K562 (cell line): ENCODE data around the gene MPND. TPM values are rescaled to one million over a fixed set of nuclear protein-coding genes. Genes with fewer than 3 reads are reported as not detected.

Source experiments
- DPF2 ChIP-seq: fragments of 450-650 bp; IDR thresholded peaks from 2 replicates; pipeline ENCODE4 v1.6.1; 2016
- HDAC8 ChIP-seq: fragments of 450-650 bp; IDR thresholded peaks from 2 replicates; pipeline ENCODE4 v1.6.1; 2016; ENCODE audit warnings: mild to moderate bottlenecking, missing genetic modification characterization, moderate library complexity, missing compliant biosample characterization
- NFE2L1 ChIP-seq: fragments of 450-650 bp; IDR thresholded peaks from 2 replicates; pipeline ENCODE4 v1.6.1; 2016; ENCODE audit warnings: missing genetic modification characterization, low read depth, mild to moderate bottlenecking, missing compliant biosample characterization, moderate library complexity, borderline replicate concordance
- NR4A1 ChIP-seq, 2 experiments: fragments of 250-450 bp in 1 of 2; fragments of 450-650 bp in 1 of 2; sonication (Bioruptor Pico) in 1 of 2; IDR thresholded peaks; 2 replicates each; pipeline versions ENCODE4 v1.4.0 to v1.6.1; 2016 to 2020; ENCODE audit warnings: mild to moderate bottlenecking in 2 of 2, missing compliant biosample characterization in 1 of 2, missing genetic modification characterization in 1 of 2, moderate library complexity in 1 of 2
- NRF1 ChIP-seq, 2 experiments: fragments of 450-650 bp; IDR thresholded peaks in 1 of 2; conservative IDR thresholded peaks in 1 of 2; 2 replicates each; pipeline ENCODE4 v1.6.1; 2014; ENCODE audit warnings: mild to moderate bottlenecking in 2 of 2
- POLR2AphosphoS5 ChIP-seq: IDR thresholded peaks from 2 replicates; pipeline ENCODE4 v1.6.1; 2011; ENCODE audit warnings: mild to moderate bottlenecking, low read depth, low read length, moderate library complexity; ENCODE audit not compliant: control insufficient read depth, insufficient read depth
- PRMT5 ChIP-seq: sonication (generic); formaldehyde crosslinking; IDR thresholded peaks from 2 replicates; pipeline ENCODE4 v1.5.0; 2020; ENCODE audit warnings: missing genetic modification reagents
- PTBP1 ChIP-seq: fragments of 200-400 bp; formaldehyde crosslinking; IDR thresholded peaks from 2 replicates; pipeline ENCODE4 v1.6.1; 2017; ENCODE audit warnings: low read depth, low read length
- PURB ChIP-seq: sonication (generic); formaldehyde crosslinking; IDR thresholded peaks from 2 replicates; pipeline ENCODE4 v1.9.0; 2021; ENCODE audit warnings: low read depth, mild to moderate bottlenecking, missing genetic modification reagents
- RAD51 ChIP-seq: fragments of 450-650 bp; IDR thresholded peaks from 2 replicates; pipeline ENCODE4 v1.7.1; 2016; ENCODE audit warnings: low read depth, mild to moderate bottlenecking, borderline replicate concordance
- RBM15 ChIP-seq: fragments of 200-400 bp; formaldehyde crosslinking; IDR thresholded peaks from 2 replicates; pipeline ENCODE4 v1.6.1; 2018; ENCODE audit warnings: mild to moderate bottlenecking, low read length, moderate library complexity; ENCODE audit not compliant: insufficient read depth
- RFX7 ChIP-seq: fragments of 250-450 bp; sonication (Bioruptor Pico); IDR thresholded peaks from 2 replicates; pipeline ENCODE4 v1.5.1; 2021; ENCODE audit warnings: mild to moderate bottlenecking
- SMARCE1 ChIP-seq: fragments of 450-650 bp; IDR thresholded peaks from 2 replicates; pipeline ENCODE4 v1.7.1; 2016; ENCODE audit warnings: mild to moderate bottlenecking
- SRSF9 ChIP-seq: fragments of 200-400 bp; formaldehyde crosslinking; IDR thresholded peaks from 2 replicates; pipeline ENCODE4 v1.6.1; 2017; ENCODE audit warnings: low read depth, low read length, borderline replicate concordance
- THAP12 ChIP-seq: fragments of 250-450 bp; sonication (Bioruptor Pico); IDR thresholded peaks from 2 replicates; pipeline ENCODE4 v1.9.0; 2021; ENCODE audit warnings: mild to moderate bottlenecking, inconsistent platforms
- ZBTB12 ChIP-seq: fragments of 250-450 bp; sonication (Bioruptor Pico); IDR thresholded peaks from 2 replicates; pipeline ENCODE4 v1.4.0; 2020
- ZFX ChIP-seq: sonication (generic); formaldehyde crosslinking; IDR thresholded peaks from 2 replicates; pipeline ENCODE4 v1.8.0; 2022; ENCODE audit warnings: mild to moderate bottlenecking, missing genetic modification reagents, moderate library complexity
- ZNF217 ChIP-seq: sonication (generic); formaldehyde crosslinking; IDR thresholded peaks from 2 replicates; pipeline ENCODE4 v1.8.0; 2022; ENCODE audit warnings: mild to moderate bottlenecking, missing genetic modification reagents
- ZNF780A ChIP-seq: fragments of 250-450 bp; sonication (Bioruptor Pico); IDR thresholded peaks from 2 replicates; pipeline ENCODE4 v1.5.0; 2021; ENCODE audit warnings: mild to moderate bottlenecking
- polyA plus RNA-seq, 8 experiments: library from polyadenylated mRNA; depleted of rRNA in 4 of 8; stranded (reverse) in 5 of 8; unstranded in 3 of 8; fragments of >200 nt; fragmentation: Nextera tagmentation in 2 of 8; fragmentation: Illumina TruSeq in 1 of 8; extraction: Ambion mirVana in 2 of 8; extraction: Trizol in 1 of 8; gene quantifications; 2 replicates each; pipeline versions ENCODE4 v1.2.1 to v1.2.3, GENCODE V29; 2011 to 2014; ENCODE audit warnings: inconsistent platforms in 1 of 8, missing spikeins in 1 of 8
- total RNA-seq, 7 experiments: library from RNA; depleted of rRNA in 6 of 7; stranded (reverse); fragments of >200 nt in 6 of 7; fragmentation: Illumina TruSeq in 2 of 7; extraction: Trizol in 2 of 7; gene quantifications; 2 replicates each; pipeline versions ENCODE4 v1.2.1 to v1.2.3, GENCODE V29; 2011 to 2021; ENCODE audit warnings: low replicate concordance in 1 of 7
- TF ChIP-seq, protein P1 (sequence below): IDR thresholded peaks from 2 replicates; pipeline ENCODE4 v1.6.1; 2016; ENCODE audit warnings: missing genetic modification characterization, missing compliant biosample characterization
- TF ChIP-seq, protein P2 (sequence below): fragments of 250-450 bp; sonication (Bioruptor Pico); IDR thresholded peaks from 2 replicates; pipeline ENCODE4 v1.4.0; 2020; ENCODE audit warnings: borderline replicate concordance

MPND gene
- total and polyA plus RNA-seq, 9 of the 15 experiments (the other 6 are each of a cell fraction or from before 2014, with no cell fraction given) = 0.25 to 14.0 (median 3.9) TPM

DNA sequence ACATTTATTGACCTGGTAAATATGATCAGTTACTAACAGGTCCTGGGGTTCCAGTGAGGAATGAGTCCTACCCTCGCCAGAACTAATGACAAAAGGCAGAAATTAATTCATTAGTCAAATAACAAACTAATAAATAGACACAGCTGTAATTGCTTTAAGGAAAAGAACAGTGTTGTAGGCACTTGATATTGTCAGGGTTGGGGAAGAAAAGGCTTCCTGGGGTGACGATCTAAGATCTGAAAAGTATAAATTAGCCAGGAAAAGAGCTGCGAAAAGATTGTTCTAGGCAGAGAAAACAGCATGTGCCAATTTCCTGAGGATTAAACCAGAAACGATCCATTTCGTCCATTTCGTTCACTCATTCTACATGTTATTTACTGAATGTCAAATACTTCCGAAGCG lies 58.4 kb downstream of the MPND start (continued):
- no peak for TF ChIP-seq THAP12 (CRISPR knock-in tag)
- 0 out of 2 replicates have a peak, but pooled peaks have one; percentile 12 for TF ChIP-seq DPF2
- no peak for TF ChIP-seq HDAC8 (tag)
- no peak for TF ChIP-seq PURB (CRISPR knock-in tag)
- TF ChIP-seq, protein P1, sequence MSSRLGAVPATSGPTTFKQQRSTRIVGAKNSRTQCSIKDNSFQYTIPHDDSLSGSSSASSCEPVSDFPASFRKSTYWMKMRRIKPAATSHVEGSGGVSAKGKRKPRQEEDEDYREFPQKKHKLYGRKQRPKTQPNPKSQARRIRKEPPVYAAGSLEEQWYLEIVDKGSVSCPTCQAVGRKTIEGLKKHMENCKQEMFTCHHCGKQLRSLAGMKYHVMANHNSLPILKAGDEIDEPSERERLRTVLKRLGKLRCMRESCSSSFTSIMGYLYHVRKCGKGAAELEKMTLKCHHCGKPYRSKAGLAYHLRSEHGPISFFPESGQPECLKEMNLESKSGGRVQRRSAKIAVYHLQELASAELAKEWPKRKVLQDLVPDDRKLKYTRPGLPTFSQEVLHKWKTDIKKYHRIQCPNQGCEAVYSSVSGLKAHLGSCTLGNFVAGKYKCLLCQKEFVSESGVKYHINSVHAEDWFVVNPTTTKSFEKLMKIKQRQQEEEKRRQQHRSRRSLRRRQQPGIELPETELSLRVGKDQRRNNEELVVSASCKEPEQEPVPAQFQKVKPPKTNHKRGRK (tag) = peak; percentile 50; the same call in 1 of the 2 replicates
- TF ChIP-seq RAD51 = no peak
- TF ChIP-seq PRMT5 = no peak
- no peak for TF ChIP-seq ZFX (CRISPR knock-in tag)
- TF ChIP-seq, protein P2, sequence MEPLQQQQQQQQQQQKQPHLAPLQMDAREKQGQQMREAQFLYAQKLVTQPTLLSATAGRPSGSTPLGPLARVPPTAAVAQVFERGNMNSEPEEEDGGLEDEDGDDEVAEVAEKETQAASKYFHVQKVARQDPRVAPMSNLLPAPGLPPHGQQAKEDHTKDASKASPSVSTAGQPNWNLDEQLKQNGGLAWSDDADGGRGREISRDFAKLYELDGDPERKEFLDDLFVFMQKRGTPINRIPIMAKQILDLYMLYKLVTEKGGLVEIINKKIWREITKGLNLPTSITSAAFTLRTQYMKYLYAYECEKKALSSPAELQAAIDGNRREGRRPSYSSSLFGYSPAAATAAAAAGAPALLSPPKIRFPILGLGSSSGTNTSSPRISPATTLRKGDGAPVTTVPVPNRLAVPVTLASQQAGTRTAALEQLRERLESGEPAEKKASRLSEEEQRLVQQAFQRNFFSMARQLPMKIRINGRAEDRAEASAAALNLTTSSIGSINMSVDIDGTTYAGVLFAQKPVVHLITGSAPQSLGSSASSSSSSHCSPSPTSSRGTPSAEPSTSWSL (CRISPR knock-in tag) = no peak
- TF ChIP-seq PTBP1 = no peak
- TF ChIP-seq SMARCE1 = no peak
- TF ChIP-seq ZNF780A (CRISPR knock-in tag) = no peak
- TF ChIP-seq ZNF217 = no peak
- no peak for TF ChIP-seq RBM15
- no peak for TF ChIP-seq NRF1 (conservative IDR thresholded peaks at IDR 0.05 in 1 of 2, IDR thresholded peaks at IDR 0.05 in 1 of 2)
- TF ChIP-seq NR4A1 (CRISPR knock-in tag; IDR thresholded peaks at IDR 0.05) = no peak
- TF ChIP-seq NR4A1 (tag; IDR thresholded peaks at IDR 0.05) = no peak
- no peak for TF ChIP-seq ZBTB12 (CRISPR knock-in tag)
- TF ChIP-seq NFE2L1 (tag) = no peak
- no peak for TF ChIP-seq SRSF9
- no peak for TF ChIP-seq RFX7
- TF ChIP-seq POLR2AphosphoS5 = no peak
